GM08714 (cell line): ENCODE data around the gene WDR41.

Experiments used
- H3K4me3 ChIP-seq: fragments of 200-500 bp; sonication (Bioruptor generic); 2 replicates; pipeline ENCODE4 v1.5.1; 2014; ENCODE audit warnings: mild to moderate bottlenecking, low read length, inconsistent platforms
- ZNF274 ChIP-seq: IDR thresholded peaks from 2 replicates; pipeline ENCODE4 v1.6.1; 2012; ENCODE audit warnings: mild to moderate bottlenecking, low read depth, low read length

The WDR41 gene

GRCh38 chr5:77463905-77464304 is 28.2 kb downstream of the WDR41 start:
- no peak overlapping the region for H3K4me3 ChIP-seq

DNA sequence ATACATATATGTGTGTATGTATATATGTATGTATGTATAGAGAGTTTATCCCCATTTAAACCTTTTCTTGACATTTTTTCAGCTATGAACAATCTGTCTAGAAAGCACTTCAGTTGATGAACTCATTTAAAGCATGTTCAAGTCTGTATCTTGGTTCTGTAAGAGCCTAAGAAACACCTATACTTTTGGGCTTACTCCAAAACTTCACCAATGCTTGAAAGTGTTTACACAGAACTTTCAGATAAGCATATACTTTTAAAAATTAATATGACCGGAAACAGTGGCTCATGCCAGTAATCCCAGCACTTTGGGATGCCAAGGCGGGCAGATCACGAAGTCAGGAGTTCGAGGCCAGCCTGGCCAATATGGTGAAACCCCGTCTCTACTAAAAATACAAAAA is 30.8 kb downstream of the WDR41 start:
- no peak for TF ChIP-seq ZNF274
- H3K4me3 ChIP-seq, result no peak overlapping the region

More at GRCh38 chr5:77463905-77464304, 28.2 kb downstream of the WDR41 start:
- TF ChIP-seq ZNF274, result no peak

- no peak overlapping the region for H3K4me3 ChIP-seq
- TF ChIP-seq ZNF274, result no peak
Observed at GRCh38 chr5:77454123-77454522, 38.0 kb downstream of the WDR41 start.

DNA sequence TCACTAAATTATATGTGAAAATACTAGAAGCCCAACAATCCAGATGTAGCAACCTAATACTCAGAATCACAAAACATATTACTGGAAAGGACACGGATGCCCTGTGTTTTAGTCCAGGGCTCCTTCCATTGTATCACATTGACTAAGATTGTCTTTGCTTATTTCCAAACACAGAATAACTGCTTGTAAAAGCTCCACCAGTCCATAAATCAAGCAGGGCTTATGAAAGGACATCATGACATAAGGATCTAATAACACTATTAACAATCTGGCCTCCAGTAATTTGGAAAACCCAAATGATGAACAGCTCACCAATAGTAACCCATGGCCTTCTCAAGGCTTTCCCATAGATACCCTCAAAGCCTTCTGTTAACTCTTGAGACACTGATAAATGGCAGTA is 39.8 kb downstream of the WDR41 start:
- H3K4me3 ChIP-seq, result no peak overlapping the region
- TF ChIP-seq ZNF274, result no peak

DNA sequence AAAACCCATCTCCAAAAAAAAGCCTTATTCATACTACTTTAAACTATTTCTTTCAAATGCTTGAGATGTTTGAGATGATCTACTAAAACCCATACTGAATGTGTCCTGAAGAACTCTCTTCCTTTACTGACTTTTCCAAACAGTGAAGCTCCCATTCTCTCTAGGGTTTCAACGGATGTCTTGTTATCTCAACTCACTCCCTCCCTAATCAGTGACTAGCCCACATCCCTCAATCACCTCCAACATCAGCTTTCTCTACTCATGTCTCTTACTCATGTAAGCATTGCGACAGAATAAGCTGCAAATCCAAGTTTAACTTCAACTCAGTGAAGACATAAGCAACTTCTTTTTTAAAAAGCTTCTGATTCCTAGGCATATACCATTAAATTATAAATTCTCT is 42.1 kb downstream of the WDR41 start:
- H3K4me3 ChIP-seq, result no peak overlapping the region
- TF ChIP-seq ZNF274, result no peak

DNA sequence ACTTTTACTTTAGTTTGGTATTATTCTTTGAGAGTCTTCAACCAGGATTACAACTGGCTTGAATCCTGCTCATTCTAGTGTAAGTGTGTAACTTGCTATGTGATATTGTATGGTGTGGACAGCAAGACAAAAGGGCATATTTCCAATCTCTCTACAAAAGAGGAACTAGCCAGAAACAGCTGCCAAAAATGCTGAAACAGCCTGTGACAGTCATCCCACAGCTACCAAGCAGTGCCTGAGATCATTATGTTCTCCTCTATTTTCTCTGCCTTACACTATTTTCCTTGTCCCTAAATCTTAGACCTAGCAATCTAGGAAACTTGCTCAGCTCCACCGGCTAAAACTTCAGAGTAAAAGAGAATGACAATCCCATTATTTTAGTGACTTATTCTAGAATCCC is 42.8 kb downstream of the WDR41 start:
- TF ChIP-seq ZNF274, result no peak
- H3K4me3 ChIP-seq, result no peak overlapping the region

GRCh38 chr5:77448831-77449230 is 43.3 kb downstream of the WDR41 start:
- TF ChIP-seq ZNF274, result no peak
- no peak overlapping the region for H3K4me3 ChIP-seq

GRCh38 chr5:77444356-77444755 is 47.8 kb downstream of the WDR41 start:
- H3K4me3 ChIP-seq, result no peak overlapping the region
- TF ChIP-seq ZNF274, result no peak

DNA sequence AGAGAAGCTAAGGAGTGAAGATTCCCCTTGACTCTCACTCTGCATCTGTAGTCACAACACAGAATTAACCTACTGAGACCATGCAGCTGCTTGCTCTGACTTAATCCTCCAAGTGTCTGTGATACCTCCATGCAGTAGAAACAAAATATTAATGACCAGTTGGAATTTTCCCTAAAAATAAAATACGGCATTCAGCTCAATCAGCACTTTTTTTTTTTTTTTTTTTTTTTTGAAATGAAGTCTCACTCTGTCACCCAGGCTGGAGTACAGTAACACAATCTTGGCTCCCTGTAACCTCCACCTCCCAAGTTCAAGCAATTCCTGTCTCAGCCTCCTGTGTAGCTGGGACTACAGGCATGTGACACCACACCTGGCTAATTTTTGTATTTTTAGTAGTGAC is 48.4 kb downstream of the WDR41 start:
- no peak overlapping the region for H3K4me3 ChIP-seq
- TF ChIP-seq ZNF274, result no peak

GRCh38 chr5:77438071-77438470 is 54.0 kb downstream of the WDR41 start:
- no peak for TF ChIP-seq ZNF274
- no peak overlapping the region for H3K4me3 ChIP-seq

GRCh38 chr5:77437194-77437593 is 54.9 kb downstream of the WDR41 start:
- TF ChIP-seq ZNF274, result no peak
- H3K4me3 ChIP-seq, result no peak overlapping the region

GRCh38 chr5:77431719-77432118 is 60.4 kb downstream of the WDR41 start:
- no peak overlapping the region for H3K4me3 ChIP-seq
- no peak for TF ChIP-seq ZNF274

- no peak for TF ChIP-seq ZNF274
- no peak overlapping the region for H3K4me3 ChIP-seq
Observed at GRCh38 chr5:77431286-77431685, 60.8 kb downstream of the WDR41 start.

DNA sequence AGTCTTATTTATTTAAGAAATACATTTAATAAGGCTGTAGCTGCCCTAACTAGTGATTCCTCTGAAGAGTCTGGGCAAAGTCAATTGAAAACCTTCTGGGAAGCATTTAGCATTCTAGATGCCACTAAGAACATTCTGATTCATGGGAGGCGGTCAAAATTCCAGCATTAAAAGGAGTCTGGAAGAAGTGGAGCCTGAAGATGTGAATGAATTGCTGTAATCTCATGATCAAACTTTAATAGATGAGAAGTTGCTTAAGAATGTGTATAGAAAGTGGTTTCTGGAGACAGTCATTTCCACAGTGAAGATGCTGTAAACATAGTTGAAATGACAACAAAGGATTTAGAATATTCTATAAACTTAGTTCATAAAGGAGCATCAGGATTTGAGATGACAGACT is 61.4 kb downstream of the WDR41 start:
- no peak overlapping the region for H3K4me3 ChIP-seq
- TF ChIP-seq ZNF274, result no peak

DNA sequence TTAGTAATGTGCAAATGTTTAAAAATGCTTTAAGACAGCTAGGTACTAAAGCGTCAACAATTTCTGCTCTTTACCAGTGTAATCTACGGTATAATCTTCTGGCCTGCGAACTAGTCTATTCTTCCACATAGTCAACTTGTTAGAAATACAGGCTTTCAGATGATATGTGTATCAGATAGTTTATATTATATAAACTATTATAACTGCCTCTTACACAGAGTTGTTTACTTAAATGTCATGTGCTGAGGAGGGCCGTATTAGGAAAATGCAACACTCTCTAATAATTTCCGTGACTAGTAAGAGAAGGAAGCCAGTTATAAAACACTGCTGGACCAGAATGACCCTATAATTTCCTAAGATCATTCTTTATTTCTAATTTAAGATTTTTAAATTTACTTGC is 63.6 kb downstream of the WDR41 start:
- no peak overlapping the region for H3K4me3 ChIP-seq
- TF ChIP-seq ZNF274, result no peak

GRCh38 chr5:77427998-77428397 is 64.1 kb downstream of the WDR41 start:
- no peak for TF ChIP-seq ZNF274
- no peak overlapping the region for H3K4me3 ChIP-seq

- no peak overlapping the region for H3K4me3 ChIP-seq
- TF ChIP-seq ZNF274, result no peak
Observed at GRCh38 chr5:77426670-77427069, 65.4 kb downstream of the WDR41 start.
